Epithelial cell of esophagus (primary cell): Measurements from ENCODE around the gene IKZF1.

Experiments used
- DNase-seq: peaks from one replicate; pipeline ENCODE4 v3.0.0; 2010; ENCODE audit warnings: low read depth
- H3K4me3 ChIP-seq: 2 replicates; pipeline ENCODE4 v1.5.1; 2011; ENCODE audit warnings: mild to moderate bottlenecking, low read length, control low read depth
- TF ChIP-seq, protein P1 (sequence below): IDR thresholded peaks from 2 replicates; pipeline ENCODE4 v1.5.1; 2011; ENCODE audit warnings: low read depth, mild to moderate bottlenecking, low read length, control low read depth, inconsistent platforms; ENCODE audit not compliant: insufficient read depth; ENCODE audit errors: missing control alignments

The IKZF1 gene

GRCh38 chr7:50366311-50366710, 61.8 kb downstream of the IKZF1 start:
- TF ChIP-seq, protein P1, sequence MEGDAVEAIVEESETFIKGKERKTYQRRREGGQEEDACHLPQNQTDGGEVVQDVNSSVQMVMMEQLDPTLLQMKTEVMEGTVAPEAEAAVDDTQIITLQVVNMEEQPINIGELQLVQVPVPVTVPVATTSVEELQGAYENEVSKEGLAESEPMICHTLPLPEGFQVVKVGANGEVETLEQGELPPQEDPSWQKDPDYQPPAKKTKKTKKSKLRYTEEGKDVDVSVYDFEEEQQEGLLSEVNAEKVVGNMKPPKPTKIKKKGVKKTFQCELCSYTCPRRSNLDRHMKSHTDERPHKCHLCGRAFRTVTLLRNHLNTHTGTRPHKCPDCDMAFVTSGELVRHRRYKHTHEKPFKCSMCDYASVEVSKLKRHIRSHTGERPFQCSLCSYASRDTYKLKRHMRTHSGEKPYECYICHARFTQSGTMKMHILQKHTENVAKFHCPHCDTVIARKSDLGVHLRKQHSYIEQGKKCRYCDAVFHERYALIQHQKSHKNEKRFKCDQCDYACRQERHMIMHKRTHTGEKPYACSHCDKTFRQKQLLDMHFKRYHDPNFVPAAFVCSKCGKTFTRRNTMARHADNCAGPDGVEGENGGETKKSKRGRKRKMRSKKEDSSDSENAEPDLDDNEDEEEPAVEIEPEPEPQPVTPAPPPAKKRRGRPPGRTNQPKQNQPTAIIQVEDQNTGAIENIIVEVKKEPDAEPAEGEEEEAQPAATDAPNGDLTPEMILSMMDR, result no peak
- no peak for DNase-seq
- H3K4me3 ChIP-seq, result no peak overlapping the region

DNA sequence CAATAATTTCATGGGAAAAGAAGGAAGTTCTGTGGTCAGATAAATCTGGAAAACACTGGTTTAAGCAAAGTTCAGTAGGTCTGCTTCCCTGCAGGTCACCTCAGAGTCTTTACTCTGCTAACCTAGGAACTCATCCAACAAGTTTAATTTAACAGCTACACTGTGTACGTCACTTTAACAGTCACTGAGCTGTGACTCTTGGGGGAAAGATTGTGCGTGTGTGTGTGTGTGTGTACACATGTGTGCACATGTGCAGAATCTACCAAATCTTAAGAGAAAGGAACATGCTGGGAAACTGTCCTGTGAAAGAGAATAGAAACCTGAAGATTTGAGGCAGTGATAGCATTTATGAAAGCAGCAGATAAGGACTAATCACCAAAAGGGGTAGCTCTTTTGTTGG, 62.6 kb downstream of the IKZF1 start:
- no peak for DNase-seq
- TF ChIP-seq, protein P1, result no peak
- H3K4me3 ChIP-seq, result no peak overlapping the region

DNA sequence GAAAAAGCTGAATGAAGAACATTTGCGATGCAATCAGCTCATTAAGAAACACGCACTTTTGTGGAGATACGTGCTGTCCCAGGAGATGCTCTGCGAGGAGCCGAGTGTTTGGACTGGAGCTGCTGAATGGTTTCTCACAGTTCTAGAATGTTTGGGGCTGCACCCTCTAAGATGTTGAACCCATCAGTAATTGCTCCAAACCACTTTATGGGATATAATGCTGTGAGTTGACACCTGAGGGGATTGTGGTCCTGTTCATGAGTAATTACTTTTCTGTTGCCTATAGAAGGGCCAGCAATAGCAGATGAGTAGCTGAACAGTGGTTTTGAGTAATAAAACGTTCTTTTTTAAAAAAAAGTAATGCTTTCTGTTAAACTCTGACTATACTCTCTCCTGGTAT, 63.1 kb downstream of the IKZF1 start:
- no peak for DNase-seq
- H3K4me3 ChIP-seq, result no peak overlapping the region
- TF ChIP-seq, protein P1, result no peak

DNA sequence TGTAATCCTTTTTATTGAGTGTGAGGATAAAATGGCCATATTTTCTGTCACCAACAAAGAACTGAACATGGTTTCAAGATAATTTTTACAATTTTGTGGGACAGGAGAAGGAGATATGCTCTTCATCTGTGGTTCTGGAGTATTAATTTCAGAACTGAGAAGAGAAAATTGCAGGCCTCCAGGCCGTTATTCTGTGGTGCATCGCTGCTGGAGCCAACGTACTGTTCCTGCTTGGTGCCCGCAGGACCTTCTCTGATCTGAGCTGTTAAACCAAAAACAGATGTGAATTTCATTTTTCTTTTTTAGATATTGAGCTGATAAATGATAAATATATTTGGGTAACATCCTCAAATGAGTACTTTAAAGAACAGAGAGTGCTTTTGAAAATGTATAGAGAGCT, 63.9 kb downstream of the IKZF1 start:
- DNase-seq, result no peak
- H3K4me3 ChIP-seq, result no peak overlapping the region
- TF ChIP-seq, protein P1, result no peak

DNA sequence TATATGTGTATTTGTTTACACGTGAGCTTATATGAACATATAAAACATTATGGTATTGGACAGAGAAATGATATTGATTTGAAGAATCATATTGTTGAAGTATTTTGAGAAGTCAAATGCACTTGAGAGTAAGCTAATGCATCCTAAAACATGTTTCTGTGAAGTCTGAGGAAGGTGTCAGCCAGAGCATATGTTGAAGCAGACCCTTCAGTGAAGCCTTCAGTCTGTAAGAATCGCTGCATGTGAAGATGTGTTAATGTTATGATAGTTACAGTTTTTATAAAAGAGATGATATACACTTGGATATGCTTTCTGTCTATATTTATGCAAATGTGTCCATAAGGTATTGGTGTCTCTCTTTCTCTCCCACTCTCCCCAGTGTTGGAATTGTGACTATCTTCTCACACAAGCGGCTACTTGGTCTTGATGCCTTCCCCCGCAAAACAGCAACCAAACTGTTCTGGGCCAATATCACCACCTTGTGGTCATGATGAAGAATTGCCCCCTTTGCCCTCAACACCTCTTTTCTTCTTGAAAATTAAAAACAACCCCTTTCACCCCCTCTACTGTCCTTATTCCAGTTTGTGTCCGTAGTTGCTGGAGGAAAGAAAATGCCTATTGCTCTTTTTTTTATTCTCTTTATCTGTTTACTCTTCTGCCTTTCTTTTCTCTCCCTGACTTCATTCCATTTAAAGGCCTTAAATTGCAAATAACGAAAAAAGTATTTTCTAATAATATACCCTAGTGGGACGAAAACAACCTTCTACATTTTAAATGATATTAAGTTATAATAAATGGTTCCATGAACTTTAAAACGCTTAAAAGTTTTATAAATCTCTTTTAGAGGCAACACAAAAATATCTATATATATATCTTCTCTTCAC, 64.9 kb downstream of the IKZF1 start:
- no peak overlapping the region for H3K4me3 ChIP-seq
- TF ChIP-seq, protein P1, result peak; percentile 44
- peak; percentile 39 for DNase-seq

DNA sequence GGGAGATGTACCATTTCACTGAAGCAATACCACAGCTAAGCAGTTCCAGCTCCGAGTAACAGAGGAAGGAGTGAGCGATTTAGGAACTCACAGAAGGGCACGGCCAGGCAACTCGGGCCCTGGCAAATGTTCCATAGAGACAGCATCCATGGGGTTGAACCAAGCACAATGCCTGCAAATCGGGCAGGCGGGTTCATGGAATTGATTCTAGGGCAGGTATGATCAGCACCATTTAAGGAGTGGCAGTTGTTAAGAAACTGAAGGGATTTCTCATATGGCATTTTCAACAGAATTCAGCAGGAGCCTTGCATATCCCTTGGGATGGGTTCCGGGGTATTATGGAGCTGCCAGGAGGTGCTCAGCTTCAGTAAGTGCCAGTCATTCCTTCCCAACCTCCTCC, 66.4 kb downstream of the IKZF1 start:
- TF ChIP-seq, protein P1, result no peak
- H3K4me3 ChIP-seq, result no peak overlapping the region
- DNase-seq, result no peak
